ENCODE measurements around the gene AHSG. TPM values are rescaled to one million over a fixed set of nuclear protein-coding genes. Genes with fewer than 3 reads are reported as not detected.

Gene AHSG
- total and polyA plus RNA-seq, 10 of the 15 experiments (the other 5 are each of a cell fraction or from before 2014, with no cell fraction given): 0.06 to 0.90 (median 0.15) TPM; not detected in 7

DNA sequence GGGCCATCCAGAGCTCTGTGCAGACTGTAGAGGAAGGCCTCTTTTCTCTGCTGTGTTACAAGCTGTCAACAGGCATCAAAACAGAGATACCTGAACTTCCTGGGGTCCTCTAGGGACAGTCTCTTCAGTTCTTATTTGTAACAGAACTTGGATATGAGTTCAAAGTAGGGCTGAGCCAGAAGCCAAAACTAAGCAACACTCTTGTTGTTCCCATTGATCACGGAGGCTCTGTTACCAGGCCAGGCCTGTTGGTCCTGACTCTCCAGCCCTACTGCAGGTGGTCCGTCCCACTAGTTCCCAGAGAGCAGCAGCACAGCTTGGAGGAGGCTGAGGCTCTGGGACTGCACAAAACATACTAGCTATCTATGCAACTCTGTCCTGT, 13.1 kb upstream of the AHSG start:
- H3K36me3 ChIP-seq (ENCODE audit: control insufficient read depth in 2 of 2, insufficient read depth in 2 of 2, low read length in 1 of 2): no peaks in the 10 kb centered on the region
- CTCF ChIA-PET: interaction anchor here (0.7 to 2.8 kb wide), 2 partner anchors 16 to 24 kb away, joined by 3 to 25 read pairs; no protein-coding TSS in a partner anchor
- intact Hi-C loops (cut with micrococcal nuclease; ENCODE audit: unreplicated experiment): no loop called here
- FAIRE-seq (no peak), ATAC-seq (peak; percentile 36; the same call in 2 of the 3 replicates), DNase-seq (ENCODE audit: low read depth, low spot score) (no peak)
- 44% methylated on average over 2 of the region's 2 CpGs for WGBS (ENCODE audit: insufficient coverage, insufficient replicate concordance, low lambda C conversion rate, missing lambda C conversion rate)
- H4K20me1 ChIP-seq (ENCODE audit: control insufficient read depth, insufficient read depth): no peaks in the 10 kb centered on the region
- SMC1A ChIA-PET (ENCODE audit: uncharacterized antibody, unreplicated experiment): interaction anchor here (0.9 to 2.4 kb wide), 3 partner anchors 15 to 27 kb away, joined by 3 to 6 read pairs (median 3); no protein-coding TSS in a partner anchor
- no peak overlapping the region for H3K4me2 ChIP-seq (ENCODE audit: control insufficient read depth, insufficient read depth)
- no peaks in the 10 kb centered on the region for H3K27me3 ChIP-seq (replicated peaks in 1 of 2; ENCODE audit: control insufficient read depth in 2 of 2, insufficient read depth in 2 of 2, low read length in 1 of 2)
- in situ Hi-C loops (cut with MboI): no loop called here
- no TSS peak for BruUV-seq (replicated peaks)
- H3K79me2 ChIP-seq (ENCODE audit: control insufficient read depth, insufficient read depth, low read length): no peaks in the 10 kb centered on the region
- H3K9ac ChIP-seq (ENCODE audit: control insufficient read depth, insufficient read depth, low read length): no peak overlapping the region
- no peak overlapping the region for H2AFZ ChIP-seq (ENCODE audit: control insufficient read depth, low read depth, low read length)
- H3K27ac ChIP-seq (ENCODE audit: control insufficient read depth, insufficient read depth): no peak overlapping the region
- H3K4me3 ChIP-seq: no peak overlapping the region
- RAD21 ChIA-PET (ENCODE audit: unreplicated experiment): no interaction called here
- H3K4me1 ChIP-seq (ENCODE audit: control insufficient read depth, insufficient read depth, low read length): no peaks in the 10 kb centered on the region
- H3K9me3 ChIP-seq (replicated peaks; ENCODE audit: control insufficient read depth, insufficient read depth, low read length): no peaks in the 10 kb centered on the region
- POLR2A ChIA-PET: no interaction called here
- no peak for TF ChIP-seq MYB (IDR thresholded peaks at IDR 0.05; ENCODE audit: borderline replicate concordance, low read depth, low read length)
- TF ChIP-seq CHD4 (IDR thresholded peaks at IDR 0.05): no peak
- TF ChIP-seq NBN (IDR thresholded peaks at IDR 0.05): no peak
- TF ChIP-seq BACH1 (IDR thresholded peaks at IDR 0.05; ENCODE audit: borderline replicate concordance): no peak
- TF ChIP-seq, protein P1, sequence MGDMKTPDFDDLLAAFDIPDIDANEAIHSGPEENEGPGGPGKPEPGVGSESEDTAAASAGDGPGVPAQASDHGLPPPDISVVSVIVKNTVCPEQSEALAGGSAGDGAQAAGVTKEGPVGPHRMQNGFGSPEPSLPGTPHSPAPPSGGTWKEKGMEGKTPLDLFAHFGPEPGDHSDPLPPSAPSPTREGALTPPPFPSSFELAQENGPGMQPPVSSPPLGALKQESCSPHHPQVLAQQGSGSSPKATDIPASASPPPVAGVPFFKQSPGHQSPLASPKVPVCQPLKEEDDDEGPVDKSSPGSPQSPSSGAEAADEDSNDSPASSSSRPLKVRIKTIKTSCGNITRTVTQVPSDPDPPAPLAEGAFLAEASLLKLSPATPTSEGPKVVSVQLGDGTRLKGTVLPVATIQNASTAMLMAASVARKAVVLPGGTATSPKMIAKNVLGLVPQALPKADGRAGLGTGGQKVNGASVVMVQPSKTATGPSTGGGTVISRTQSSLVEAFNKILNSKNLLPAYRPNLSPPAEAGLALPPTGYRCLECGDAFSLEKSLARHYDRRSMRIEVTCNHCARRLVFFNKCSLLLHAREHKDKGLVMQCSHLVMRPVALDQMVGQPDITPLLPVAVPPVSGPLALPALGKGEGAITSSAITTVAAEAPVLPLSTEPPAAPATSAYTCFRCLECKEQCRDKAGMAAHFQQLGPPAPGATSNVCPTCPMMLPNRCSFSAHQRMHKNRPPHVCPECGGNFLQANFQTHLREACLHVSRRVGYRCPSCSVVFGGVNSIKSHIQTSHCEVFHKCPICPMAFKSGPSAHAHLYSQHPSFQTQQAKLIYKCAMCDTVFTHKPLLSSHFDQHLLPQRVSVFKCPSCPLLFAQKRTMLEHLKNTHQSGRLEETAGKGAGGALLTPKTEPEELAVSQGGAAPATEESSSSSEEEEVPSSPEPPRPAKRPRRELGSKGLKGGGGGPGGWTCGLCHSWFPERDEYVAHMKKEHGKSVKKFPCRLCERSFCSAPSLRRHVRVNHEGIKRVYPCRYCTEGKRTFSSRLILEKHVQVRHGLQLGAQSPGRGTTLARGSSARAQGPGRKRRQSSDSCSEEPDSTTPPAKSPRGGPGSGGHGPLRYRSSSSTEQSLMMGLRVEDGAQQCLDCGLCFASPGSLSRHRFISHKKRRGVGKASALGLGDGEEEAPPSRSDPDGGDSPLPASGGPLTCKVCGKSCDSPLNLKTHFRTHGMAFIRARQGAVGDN (IDR thresholded peaks at IDR 0.05): no peak
- TF ChIP-seq MXI1 (IDR thresholded peaks at IDR 0.05; ENCODE audit: low read depth, low read length): no peak
- no peak for TF ChIP-seq EZH2 (IDR thresholded peaks at IDR 0.05; ENCODE audit: borderline replicate concordance, control insufficient read depth, low read depth, low read length)
- TF ChIP-seq TCF3 (IDR thresholded peaks at IDR 0.05; ENCODE audit: borderline replicate concordance, insufficient read depth, low read depth, low read length): no peak
- TF ChIP-seq, protein P2, sequence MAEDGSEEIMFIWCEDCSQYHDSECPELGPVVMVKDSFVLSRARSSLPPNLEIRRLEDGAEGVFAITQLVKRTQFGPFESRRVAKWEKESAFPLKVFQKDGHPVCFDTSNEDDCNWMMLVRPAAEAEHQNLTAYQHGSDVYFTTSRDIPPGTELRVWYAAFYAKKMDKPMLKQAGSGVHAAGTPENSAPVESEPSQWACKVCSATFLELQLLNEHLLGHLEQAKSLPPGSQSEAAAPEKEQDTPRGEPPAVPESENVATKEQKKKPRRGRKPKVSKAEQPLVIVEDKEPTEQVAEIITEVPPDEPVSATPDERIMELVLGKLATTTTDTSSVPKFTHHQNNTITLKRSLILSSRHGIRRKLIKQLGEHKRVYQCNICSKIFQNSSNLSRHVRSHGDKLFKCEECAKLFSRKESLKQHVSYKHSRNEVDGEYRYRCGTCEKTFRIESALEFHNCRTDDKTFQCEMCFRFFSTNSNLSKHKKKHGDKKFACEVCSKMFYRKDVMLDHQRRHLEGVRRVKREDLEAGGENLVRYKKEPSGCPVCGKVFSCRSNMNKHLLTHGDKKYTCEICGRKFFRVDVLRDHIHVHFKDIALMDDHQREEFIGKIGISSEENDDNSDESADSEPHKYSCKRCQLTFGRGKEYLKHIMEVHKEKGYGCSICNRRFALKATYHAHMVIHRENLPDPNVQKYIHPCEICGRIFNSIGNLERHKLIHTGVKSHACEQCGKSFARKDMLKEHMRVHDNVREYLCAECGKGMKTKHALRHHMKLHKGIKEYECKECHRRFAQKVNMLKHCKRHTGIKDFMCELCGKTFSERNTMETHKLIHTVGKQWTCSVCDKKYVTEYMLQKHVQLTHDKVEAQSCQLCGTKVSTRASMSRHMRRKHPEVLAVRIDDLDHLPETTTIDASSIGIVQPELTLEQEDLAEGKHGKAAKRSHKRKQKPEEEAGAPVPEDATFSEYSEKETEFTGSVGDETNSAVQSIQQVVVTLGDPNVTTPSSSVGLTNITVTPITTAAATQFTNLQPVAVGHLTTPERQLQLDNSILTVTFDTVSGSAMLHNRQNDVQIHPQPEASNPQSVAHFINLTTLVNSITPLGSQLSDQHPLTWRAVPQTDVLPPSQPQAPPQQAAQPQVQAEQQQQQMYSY (CRISPR knock-in tag; IDR thresholded peaks at IDR 0.05): no peak
- no peak for TF ChIP-seq MEF2A (IDR thresholded peaks at IDR 0.05; ENCODE audit: insufficient read depth, low read depth, low read length)
- TF ChIP-seq, protein P3, sequence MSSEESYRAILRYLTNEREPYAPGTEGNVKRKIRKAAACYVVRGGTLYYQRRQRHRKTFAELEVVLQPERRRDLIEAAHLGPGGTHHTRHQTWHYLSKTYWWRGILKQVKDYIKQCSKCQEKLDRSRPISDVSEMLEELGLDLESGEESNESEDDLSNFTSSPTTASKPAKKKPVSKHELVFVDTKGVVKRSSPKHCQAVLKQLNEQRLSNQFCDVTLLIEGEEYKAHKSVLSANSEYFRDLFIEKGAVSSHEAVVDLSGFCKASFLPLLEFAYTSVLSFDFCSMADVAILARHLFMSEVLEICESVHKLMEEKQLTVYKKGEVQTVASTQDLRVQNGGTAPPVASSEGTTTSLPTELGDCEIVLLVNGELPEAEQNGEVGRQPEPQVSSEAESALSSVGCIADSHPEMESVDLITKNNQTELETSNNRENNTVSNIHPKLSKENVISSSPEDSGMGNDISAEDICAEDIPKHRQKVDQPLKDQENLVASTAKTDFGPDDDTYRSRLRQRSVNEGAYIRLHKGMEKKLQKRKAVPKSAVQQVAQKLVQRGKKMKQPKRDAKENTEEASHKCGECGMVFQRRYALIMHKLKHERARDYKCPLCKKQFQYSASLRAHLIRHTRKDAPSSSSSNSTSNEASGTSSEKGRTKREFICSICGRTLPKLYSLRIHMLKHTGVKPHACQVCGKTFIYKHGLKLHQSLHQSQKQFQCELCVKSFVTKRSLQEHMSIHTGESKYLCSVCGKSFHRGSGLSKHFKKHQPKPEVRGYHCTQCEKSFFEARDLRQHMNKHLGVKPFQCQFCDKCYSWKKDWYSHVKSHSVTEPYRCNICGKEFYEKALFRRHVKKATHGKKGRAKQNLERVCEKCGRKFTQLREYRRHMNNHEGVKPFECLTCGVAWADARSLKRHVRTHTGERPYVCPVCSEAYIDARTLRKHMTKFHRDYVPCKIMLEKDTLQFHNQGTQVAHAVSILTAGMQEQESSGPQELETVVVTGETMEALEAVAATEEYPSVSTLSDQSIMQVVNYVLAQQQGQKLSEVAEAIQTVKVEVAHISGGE (CRISPR knock-in tag; IDR thresholded peaks at IDR 0.05): no peak
- no peak for TF ChIP-seq BMI1 (IDR thresholded peaks at IDR 0.05; ENCODE audit: borderline replicate concordance)
- no peak for TF ChIP-seq RB1 (IDR thresholded peaks at IDR 0.05; ENCODE audit: borderline replicate concordance)
- no peak for TF ChIP-seq SPI1 (IDR thresholded peaks at IDR 0.05; ENCODE audit: borderline replicate concordance, insufficient read depth, low read depth, low read length)
